B cell (primary cell): ENCODE data around the gene TPP1. TPM values are rescaled to one million over a fixed set of nuclear protein-coding genes. Genes with fewer than 3 reads are reported as not detected.

ENCODE experiments used
- ATAC-seq: fragments of 200-7000 bp; cut with Tn5 transposase; one replicate; pipeline ENCODE4 v1.10.0; 2021; ENCODE audit warnings: low read depth, mild to moderate bottlenecking, moderate number of reproducible peaks, moderate library complexity
- CTCF ChIA-PET: fragments of 350-600 bp; sonication (Branson Sonifier 250); formaldehyde crosslinking; loops from one replicate; lab custom pipeline; 2021; ENCODE audit warnings: antibody characterized with exemption, inconsistent platforms; lab: Charles Lee
- POLR2A ChIA-PET: fragments of 350-600 bp; sonication (Branson Sonifier 250); formaldehyde crosslinking; loops from one replicate; lab custom pipeline; 2021; ENCODE audit warnings: antibody characterized with exemption; lab: Charles Lee
- DNase-seq: peaks from one replicate; pipeline ENCODE4 v3.0.0; 2013
- H2AFZ ChIP-seq: 2 replicates; pipeline ENCODE4 v1.6.1; 2012; ENCODE audit warnings: mild to moderate bottlenecking, low read depth, low read length; ENCODE audit not compliant: insufficient read depth, poor library complexity, severe bottlenecking
- H3K27ac ChIP-seq, 2 donors: 1 replicate in 1 of 2; 2 replicates in 1 of 2; pipeline ENCODE4 v1.5.1; 2012 to 2013; ENCODE audit warnings: low read length in 2 of 2, mild to moderate bottlenecking in 2 of 2, moderate library complexity in 1 of 2
- H3K27me3 ChIP-seq, 4 experiments: fragments of 200-600 bp in 1 of 4; sonication (generic) in 1 of 4; replicated peaks in 1 of 4; 1 replicate in 2 of 4; 2 replicates in 2 of 4; pipeline versions ENCODE4 v1.6.1 to v1.7.0; 2013 to 2016; ENCODE audit warnings: low read length in 3 of 4, mild to moderate bottlenecking in 2 of 4, mixed read lengths in 1 of 4, moderate library complexity in 1 of 4; ENCODE audit not compliant: insufficient read depth in 4 of 4, control insufficient read depth in 3 of 4; ENCODE audit errors: control extremely low read depth in 1 of 4
- H3K36me3 ChIP-seq, 2 experiments: replicated peaks in 1 of 2; 1 replicate in 1 of 2; 2 replicates in 1 of 2; pipeline versions ENCODE4 v1.6.1 to v1.7.1; 2013; ENCODE audit warnings: low read length in 1 of 2; ENCODE audit not compliant: insufficient read depth in 2 of 2, control insufficient read depth in 1 of 2; ENCODE audit errors: control extremely low read depth in 1 of 2, extremely low read depth in 1 of 2
- H3K4me1 ChIP-seq, 2 donors: fragments of 200-600 bp in 1 of 2; sonication (generic) in 1 of 2; 1 replicate in 1 of 2; 2 replicates in 1 of 2; pipeline versions ENCODE4 v1.5.1 to v1.6.1; 2013 to 2017; ENCODE audit warnings: low read length in 2 of 2; ENCODE audit not compliant: control insufficient read depth in 2 of 2, insufficient read depth in 2 of 2
- H3K4me2 ChIP-seq: replicated peaks from 2 replicates; pipeline ENCODE3; 2012; ENCODE audit warnings: mild to moderate bottlenecking, low read depth, low read length; ENCODE audit not compliant: poor library complexity, severe bottlenecking
- H3K4me3 ChIP-seq, 5 experiments: fragments of 200-600 bp in 1 of 5; sonication (generic) in 1 of 5; 1 replicate in 3 of 5; 2 replicates in 2 of 5; pipeline versions ENCODE4 v1.5.1 to v1.7.0; 2011 to 2016; ENCODE audit warnings: low read length in 4 of 5, mild to moderate bottlenecking in 4 of 5, low read depth in 2 of 5, control low read depth in 1 of 5, moderate library complexity in 1 of 5; ENCODE audit not compliant: insufficient read depth in 1 of 5; ENCODE audit errors: control extremely low read depth in 1 of 5, extremely low read depth in 1 of 5
- H3K79me2 ChIP-seq: fragments of 200-600 bp; sonication (generic); one replicate; pipeline ENCODE4 v1.6.0; 2016; ENCODE audit warnings: low read length; ENCODE audit not compliant: control insufficient read depth, insufficient read depth
- H3K9ac ChIP-seq: fragments of 200-600 bp; sonication (generic); 2 replicates; pipeline ENCODE4 v1.6.1; 2017; ENCODE audit warnings: mild to moderate bottlenecking, low read length, moderate library complexity
- H3K9me3 ChIP-seq, 3 donors: one replicate each; pipeline versions ENCODE4 v1.6.1 to v1.7.1; 2013; ENCODE audit warnings: low read length in 2 of 3; ENCODE audit not compliant: control insufficient read depth in 2 of 3, insufficient read depth in 1 of 3; ENCODE audit errors: control extremely low read depth in 1 of 3
- H4K20me1 ChIP-seq: 2 replicates; pipeline ENCODE4 v1.6.0; 2012; ENCODE audit warnings: mild to moderate bottlenecking, low read length; ENCODE audit not compliant: insufficient read depth, control insufficient read depth, poor library complexity, severe bottlenecking
- H3K27ac Mint-ChIP-seq: one replicate; pipeline ENCODE4 v1.8.0; 2021; ENCODE audit warnings: mixed read lengths
- H3K27me3 Mint-ChIP-seq: one replicate; pipeline ENCODE4 v1.8.0; 2021; ENCODE audit warnings: mixed read lengths
- H3K4me1 Mint-ChIP-seq: one replicate; pipeline ENCODE4 v1.8.0; 2021; ENCODE audit warnings: mixed read lengths
- H3K4me3 Mint-ChIP-seq: one replicate; pipeline ENCODE4 v1.8.0; 2021; ENCODE audit warnings: mixed read lengths
- H3K9me3 Mint-ChIP-seq: one replicate; pipeline ENCODE4 v1.8.0; 2022; ENCODE audit warnings: mixed read lengths; ENCODE audit not compliant: insufficient read depth
- EZH2 ChIP-seq: IDR thresholded peaks from 2 replicates; pipeline ENCODE4 v1.6.1; 2012; ENCODE audit warnings: borderline replicate concordance, low read depth, mild to moderate bottlenecking, moderate library complexity, low read length; ENCODE audit not compliant: insufficient read depth, poor library complexity, severe bottlenecking
- WGBS: methylation state at CpG from one replicate; pipeline ENCODE4 v1.1.5; 2013; ENCODE audit warnings: missing lambda C conversion rate; ENCODE audit not compliant: insufficient coverage; 5-methylcytosine and 5-hydroxymethylcytosine counted together
- intact Hi-C: fragments of 100-400 bp; cut with micrococcal nuclease; formaldehyde crosslinking; loops from one replicate; pipeline ENCODE4 v1.10.0; 2022
- polyA plus RNA-seq: library from polyadenylated mRNA; depleted of rRNA; stranded (reverse); fragments of >200 nt; gene quantifications from 2 replicates; pipeline ENCODE4 v1.2.3, GENCODE V29; 2012
- total RNA-seq, 2 donors: library from RNA; stranded (reverse); fragments of 120-200 nt in 1 of 2; gene quantifications; 1 replicate in 1 of 2; 2 replicates in 1 of 2; pipeline versions ENCODE4 v1.2.3 to v1.2.4, GENCODE V29; 2013 to 2022
- TF ChIP-seq, protein P1 (sequence below): fragments of 200-600 bp; IDR thresholded peaks from one replicate; pipeline ENCODE4 v1.8.0; 2022; ENCODE audit warnings: antibody characterized with exemption, mild to moderate bottlenecking

TPP1 gene
- total and polyA plus RNA-seq, 2 donors (not counting 1 experiment from before 2014, with no cell fraction given): 133 to 191 TPM

- peaks cover 2 to 43% of the 10 kb centered on the region in 2 experiments for H3K36me3 ChIP-seq
- ATAC-seq (peak; percentile 39), DNase-seq (peak; percentile 70)
- peaks cover 35% of the 10 kb centered on the region for H4K20me1 ChIP-seq
- peaks cover 94% of the 10 kb centered on the region for H3K79me2 ChIP-seq
- ChIA-PET POLR2A (interaction anchor here (0.7 to 4.6 kb wide), 6 partner anchors 8 to 143 kb away, joined by 3 to 38 read pairs (median 4); partner anchors contain the start of genes DCHS1, MRPL17, TAF10 and TPP1), CTCF (interaction anchor here (0.6 to 7.0 kb wide), 16 partner anchors 8 to 214 kb away, joined by 3 to 52 read pairs (median 4); partner anchors contain the start of genes MRPL17, SMPD1, TAF10 and TPP1)
- H3K9me3 Mint-ChIP-seq: no peaks in the 10 kb centered on the region
- H3K4me2 ChIP-seq: peak overlapping the region; percentile 94
- WGBS: 1% methylated on average over 20 of the region's 20 CpGs
- peak overlapping the region; percentile 77 to 96 (median 93) for H3K4me3 ChIP-seq
- TF ChIP-seq, protein P1, sequence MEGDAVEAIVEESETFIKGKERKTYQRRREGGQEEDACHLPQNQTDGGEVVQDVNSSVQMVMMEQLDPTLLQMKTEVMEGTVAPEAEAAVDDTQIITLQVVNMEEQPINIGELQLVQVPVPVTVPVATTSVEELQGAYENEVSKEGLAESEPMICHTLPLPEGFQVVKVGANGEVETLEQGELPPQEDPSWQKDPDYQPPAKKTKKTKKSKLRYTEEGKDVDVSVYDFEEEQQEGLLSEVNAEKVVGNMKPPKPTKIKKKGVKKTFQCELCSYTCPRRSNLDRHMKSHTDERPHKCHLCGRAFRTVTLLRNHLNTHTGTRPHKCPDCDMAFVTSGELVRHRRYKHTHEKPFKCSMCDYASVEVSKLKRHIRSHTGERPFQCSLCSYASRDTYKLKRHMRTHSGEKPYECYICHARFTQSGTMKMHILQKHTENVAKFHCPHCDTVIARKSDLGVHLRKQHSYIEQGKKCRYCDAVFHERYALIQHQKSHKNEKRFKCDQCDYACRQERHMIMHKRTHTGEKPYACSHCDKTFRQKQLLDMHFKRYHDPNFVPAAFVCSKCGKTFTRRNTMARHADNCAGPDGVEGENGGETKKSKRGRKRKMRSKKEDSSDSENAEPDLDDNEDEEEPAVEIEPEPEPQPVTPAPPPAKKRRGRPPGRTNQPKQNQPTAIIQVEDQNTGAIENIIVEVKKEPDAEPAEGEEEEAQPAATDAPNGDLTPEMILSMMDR: peak; percentile 29
- TF ChIP-seq EZH2: no peak
- peak overlapping the region; percentile 98 for H2AFZ ChIP-seq
- no peaks in the 10 kb centered on the region for H3K9me3 ChIP-seq
- H3K27ac ChIP-seq: peak overlapping the region; percentile 70 to 89
- H3K27me3 Mint-ChIP-seq: no peaks in the 10 kb centered on the region
- peaks cover 51 to 56% of the 10 kb centered on the region in 2 donors for H3K4me1 ChIP-seq
- H3K4me3 Mint-ChIP-seq: no peak overlapping the region
- H3K4me1 Mint-ChIP-seq: peaks cover 38% of the 10 kb centered on the region
- peak overlapping the region; percentile 94 for H3K9ac ChIP-seq
- no peaks in the 10 kb centered on the region for H3K27me3 ChIP-seq
- intact Hi-C loops: loop anchor here (5.0 kb wide), 3 partner anchors 72 to 372 kb away; partner anchors contain the start of gene FHIP1B
- no peak overlapping the region for H3K27ac Mint-ChIP-seq
These were observed 15.1 kb downstream of the TPP1 start for GRCh38 chr11:6604081-6604626.
